HCT116 (cell line): ENCODE measurements around the gene GPR15. TPM values are rescaled to one million over a fixed set of nuclear protein-coding genes. Genes with fewer than 3 reads are reported as not detected.

Experiments used
- ATAC-seq: fragments of 200-7000 bp; cut with Tn5 transposase; 2 replicates; pipeline ENCODE4 v1.9.1; 2020; ENCODE audit warnings: mild to moderate bottlenecking, moderate library complexity
- BruUV-seq: library from RNA; stranded (reverse); fragments of 400-500 nt; replicated peaks from 2 replicates; lab custom pipeline; 2021; lab: Mats Ljungman, UMichigan
- CTCF ChIA-PET: fragments of 300-600 bp; sonication (Branson Sonifier 250); formaldehyde crosslinking; loops from one replicate; lab custom pipeline; 2021; ENCODE audit warnings: antibody characterized with exemption; lab: Charles Lee
- POLR2A ChIA-PET: fragments of 300-600, 350-600 bp; sonication (Branson Sonifier 250); formaldehyde crosslinking; loops from one replicate; lab custom pipeline; 2021; ENCODE audit warnings: antibody characterized with exemption; lab: Charles Lee
- RAD21 ChIA-PET, 2 experiments: fragments of 300-600 bp; sonication (Branson Sonifier 250); formaldehyde crosslinking; loops; one replicate each; lab custom pipeline; 2023; ENCODE audit warnings: low total read pairs in 2 of 2; ENCODE audit not compliant: uncharacterized antibody in 2 of 2, unreplicated experiment in 2 of 2, low non-redundant PET in 1 of 2; lab: Charles Lee
- DNase-seq: peaks from one replicate; pipeline ENCODE4 v3.0.0-alpha.2; 2010; ENCODE audit warnings: low read depth, low spot score
- H2AFZ ChIP-seq: fragments of 200-600 bp; shearing (Covaris generic), sonication (generic); 2 replicates; pipeline ENCODE4 v1.6.1; 2017; ENCODE audit warnings: low read depth, mixed run types, mixed read lengths, antibody characterized with exemption, low read length; ENCODE audit not compliant: poor library complexity, severe bottlenecking
- H3K27ac ChIP-seq: 2 replicates; pipeline ENCODE4 v1.5.1; 2012; ENCODE audit warnings: low read depth, low read length
- H3K27me3 ChIP-seq: fragments of 200-600 bp; sonication (generic); 2 replicates; pipeline ENCODE4 v1.6.1; 2016; ENCODE audit warnings: mixed run types, low read length, mixed read lengths; ENCODE audit not compliant: insufficient read depth
- H3K36me3 ChIP-seq, 2 experiments: fragments of 200-500 bp in 1 of 2; fragments of 200-600 bp in 1 of 2; sonication (Bioruptor generic) in 1 of 2; sonication (generic) in 1 of 2; 2 replicates each; pipeline versions ENCODE4 v1.5.1 to v1.6.1; 2014 to 2016; ENCODE audit warnings: low read length in 2 of 2, inconsistent platforms in 1 of 2, mixed read lengths in 1 of 2, mixed run types in 1 of 2; ENCODE audit not compliant: insufficient read depth in 2 of 2, control insufficient read depth in 1 of 2
- H3K4me1 ChIP-seq, 2 experiments: fragments of 200-600 bp in 1 of 2; sonication (generic) in 1 of 2; 2 replicates each; pipeline versions ENCODE4 v1.5.1 to v1.6.1; 2012 to 2017; ENCODE audit warnings: low read length in 2 of 2, inconsistent platforms in 1 of 2, mild to moderate bottlenecking in 1 of 2, mixed read lengths in 1 of 2, mixed run types in 1 of 2, moderate library complexity in 1 of 2; ENCODE audit not compliant: insufficient read depth in 2 of 2, control insufficient read depth in 1 of 2
- H3K4me2 ChIP-seq: fragments of 200-600 bp; sonication (generic); 2 replicates; pipeline ENCODE4 v1.6.1; 2017; ENCODE audit warnings: mixed run types, low read length, mixed read lengths
- H3K4me3 ChIP-seq, 2 experiments: fragments of 200-600 bp in 1 of 2; sonication (generic) in 1 of 2; replicated peaks in 1 of 2; 2 replicates each; pipeline ENCODE4 v1.5.1; 2011 to 2016; ENCODE audit warnings: low read length in 2 of 2, control low read depth in 1 of 2, low read depth in 1 of 2, mild to moderate bottlenecking in 1 of 2, mixed read lengths in 1 of 2, mixed run types in 1 of 2
- H3K79me2 ChIP-seq: fragments of 200-600 bp; sonication (generic); 2 replicates; pipeline ENCODE4 v1.6.1; 2017; ENCODE audit warnings: mild to moderate bottlenecking, mixed run types, low read length, moderate library complexity, mixed read lengths; ENCODE audit not compliant: insufficient read depth
- H3K9ac ChIP-seq: fragments of 200-600 bp; sonication (generic); 2 replicates; pipeline ENCODE4 v1.6.1; 2016; ENCODE audit warnings: low read length, mixed read lengths
- H3K9me2 ChIP-seq: fragments of 200-600 bp; sonication (generic), shearing (Covaris generic); 2 replicates; pipeline ENCODE4 v1.6.1; 2017; ENCODE audit warnings: mixed run types, mild to moderate bottlenecking, moderate library complexity; ENCODE audit not compliant: insufficient read depth
- H3K9me3 ChIP-seq, 2 experiments: fragments of 200-500 bp in 1 of 2; fragments of 200-600 bp in 1 of 2; sonication (Bioruptor generic) in 1 of 2; sonication (generic) in 1 of 2; 2 replicates each; pipeline ENCODE4 v1.6.1; 2014 to 2017; ENCODE audit warnings: low read length in 2 of 2, mixed read lengths in 2 of 2, inconsistent platforms in 1 of 2, low read depth in 1 of 2, mild to moderate bottlenecking in 1 of 2, mixed run types in 1 of 2, moderate library complexity in 1 of 2; ENCODE audit not compliant: control insufficient read depth in 1 of 2, insufficient read depth in 1 of 2
- H4K20me1 ChIP-seq: fragments of 200-600 bp; sonication (generic), shearing (Covaris generic); 2 replicates; pipeline ENCODE4 v1.6.1; 2017; ENCODE audit warnings: mixed run types, mild to moderate bottlenecking, moderate library complexity; ENCODE audit not compliant: insufficient read depth
- ATF3 ChIP-seq: IDR thresholded peaks from 2 replicates; pipeline ENCODE4 v1.6.1; 2012
- CBX3 ChIP-seq: IDR thresholded peaks from 2 replicates; pipeline ENCODE4 v1.6.1; 2012; ENCODE audit warnings: low read depth
- CEBPB ChIP-seq: IDR thresholded peaks from 2 replicates; pipeline ENCODE4 v1.6.1; 2012; ENCODE audit warnings: low read depth
- EGR1 ChIP-seq: IDR thresholded peaks from 2 replicates; pipeline ENCODE4 v1.6.1; 2012; ENCODE audit warnings: low read depth
- ELF1 ChIP-seq: IDR thresholded peaks from 2 replicates; pipeline ENCODE4 v1.6.1; 2012; ENCODE audit warnings: low read depth, borderline replicate concordance
- EZH2 ChIP-seq: fragments of 200-600 bp; sonication (generic); IDR thresholded peaks from 2 replicates; pipeline ENCODE4 v1.6.1; 2017; ENCODE audit warnings: antibody characterized with exemption, mixed run types
- EZH2phosphoT487 ChIP-seq: fragments of 200-600 bp; IDR thresholded peaks from 2 replicates; pipeline ENCODE4 v1.6.1; 2018; ENCODE audit warnings: antibody characterized with exemption, borderline replicate concordance
- FOSL1 ChIP-seq: IDR thresholded peaks from 2 replicates; pipeline ENCODE4 v1.6.1; 2012; ENCODE audit warnings: low read depth
- JUND ChIP-seq: IDR thresholded peaks from 2 replicates; pipeline ENCODE4 v1.6.1; 2012
- MAX ChIP-seq: IDR thresholded peaks from 2 replicates; pipeline ENCODE4 v1.6.1; 2012
- RAD21 ChIP-seq: IDR thresholded peaks from 2 replicates; pipeline ENCODE4 v1.6.1; 2012; ENCODE audit warnings: low read depth, mild to moderate bottlenecking
- REST ChIP-seq: IDR thresholded peaks from 2 replicates; pipeline ENCODE4 v1.6.1; 2012; ENCODE audit warnings: low read depth
- SIN3A ChIP-seq: IDR thresholded peaks from 2 replicates; pipeline ENCODE4 v1.6.1; 2012; ENCODE audit warnings: low read depth
- SP1 ChIP-seq: IDR thresholded peaks from 2 replicates; pipeline ENCODE4 v1.6.1; 2012; ENCODE audit warnings: low read depth
- SRF ChIP-seq: IDR thresholded peaks from 2 replicates; pipeline ENCODE4 v1.6.1; 2012; ENCODE audit warnings: low read depth
- TCF7L2 ChIP-seq: IDR thresholded peaks from 2 replicates; pipeline ENCODE4 v1.7.0; 2011; ENCODE audit warnings: borderline replicate concordance, inconsistent platforms; ENCODE audit not compliant: insufficient read depth, insufficient read length; ENCODE audit errors: extremely low read depth
- YY1 ChIP-seq: IDR thresholded peaks from 2 replicates; pipeline ENCODE4 v1.6.1; 2011; ENCODE audit warnings: low read length, low read depth, moderate library complexity, mild to moderate bottlenecking; ENCODE audit not compliant: insufficient replicate concordance; ENCODE audit errors: extremely low read depth
- ZFX ChIP-seq: fragments of 450-650 bp; IDR thresholded peaks from 2 replicates; pipeline ENCODE4 v1.6.1; 2017
- ZNF274 ChIP-seq: fragments of 200-500 bp; sonication (Bioruptor generic); IDR thresholded peaks from 2 replicates; pipeline ENCODE4 v1.6.1; 2014; ENCODE audit warnings: mild to moderate bottlenecking, low read depth, low read length, inconsistent platforms
- intact Hi-C: fragments of 100-400 bp; cut with micrococcal nuclease; formaldehyde crosslinking; loops from 2 replicates; pipeline ENCODE4 v1.10.0; 2022
- total RNA-seq: library from RNA; stranded (reverse); gene quantifications from one replicate; pipeline ENCODE4 v1.2.1, GENCODE V29; 2021; ENCODE audit not compliant: unreplicated experiment
- TF ChIP-seq, protein P1 (sequence below): IDR thresholded peaks from 2 replicates; pipeline ENCODE4 v1.6.1; 2011; ENCODE audit warnings: mild to moderate bottlenecking, low read length, moderate library complexity; ENCODE audit not compliant: insufficient replicate concordance; ENCODE audit errors: extremely low read depth
- TF ChIP-seq, protein P2 (sequence below), 3 experiments: fragments of 200-600 bp in 1 of 3; sonication (generic) in 1 of 3; IDR thresholded peaks in 2 of 3; conservative IDR thresholded peaks in 1 of 3; 2 replicates each; pipeline ENCODE4 v1.5.1; 2012 to 2017; ENCODE audit warnings: low read depth in 2 of 3, low read length in 2 of 3, antibody characterized with exemption in 1 of 3, borderline replicate concordance in 1 of 3, control low read depth in 1 of 3, mild to moderate bottlenecking in 1 of 3, mixed read lengths in 1 of 3, mixed run types in 1 of 3, moderate library complexity in 1 of 3; ENCODE audit not compliant: insufficient read depth in 1 of 3

Gene GPR15
- total RNA-seq, 1 experiment from 2014 or later, result 1.1 TPM

- Histone ChIP-seq H3K27me3 (no peaks in the 10 kb centered on the region), H3K9me3 (no peaks in the 10 kb centered on the region), H3K4me3 (no peak overlapping the region), H3K9me2 (no peaks in the 10 kb centered on the region), H3K79me2 (peaks cover 26% of the 10 kb centered on the region), H3K9ac (peak overlapping the region; percentile 23), H2AFZ (no peak overlapping the region), H3K27ac (peak overlapping the region; percentile 86), H3K36me3 (peaks cover 19 to 22% of the 10 kb centered on the region in 2 experiments), H3K4me2 (peak overlapping the region; percentile 45), H3K4me1 (peaks cover 79 to 89% of the 10 kb centered on the region in 2 experiments), H4K20me1 (no peaks in the 10 kb centered on the region)
- ATAC-seq (peak; percentile 67), DNase-seq (peak; percentile 75)
- intact Hi-C loops, result no loop called here
- ChIA-PET POLR2A (interaction anchor here (1.0 to 3.3 kb wide), 4 partner anchors 9 to 51 kb away, joined by 3 to 14 read pairs (median 4); partner anchors contain the start of gene CLDND1), CTCF (interaction anchor here (1.3 kb wide), 1 partner anchor 84 kb away, joined by 4 read pairs; no protein-coding TSS in a partner anchor), RAD21 (no interaction called here)
- BruUV-seq, result no TSS peak
- peak; percentile 90 for TF ChIP-seq CBX3
- no peak for TF ChIP-seq EZH2phosphoT487
- peak; percentile 30 for TF ChIP-seq YY1
- TF ChIP-seq TCF7L2, result no peak
- no peak; the same call in none of the 2 replicates for TF ChIP-seq FOSL1
- peak; percentile 41; the same call in 1 of the 2 replicates for TF ChIP-seq EGR1
- TF ChIP-seq, protein P1, sequence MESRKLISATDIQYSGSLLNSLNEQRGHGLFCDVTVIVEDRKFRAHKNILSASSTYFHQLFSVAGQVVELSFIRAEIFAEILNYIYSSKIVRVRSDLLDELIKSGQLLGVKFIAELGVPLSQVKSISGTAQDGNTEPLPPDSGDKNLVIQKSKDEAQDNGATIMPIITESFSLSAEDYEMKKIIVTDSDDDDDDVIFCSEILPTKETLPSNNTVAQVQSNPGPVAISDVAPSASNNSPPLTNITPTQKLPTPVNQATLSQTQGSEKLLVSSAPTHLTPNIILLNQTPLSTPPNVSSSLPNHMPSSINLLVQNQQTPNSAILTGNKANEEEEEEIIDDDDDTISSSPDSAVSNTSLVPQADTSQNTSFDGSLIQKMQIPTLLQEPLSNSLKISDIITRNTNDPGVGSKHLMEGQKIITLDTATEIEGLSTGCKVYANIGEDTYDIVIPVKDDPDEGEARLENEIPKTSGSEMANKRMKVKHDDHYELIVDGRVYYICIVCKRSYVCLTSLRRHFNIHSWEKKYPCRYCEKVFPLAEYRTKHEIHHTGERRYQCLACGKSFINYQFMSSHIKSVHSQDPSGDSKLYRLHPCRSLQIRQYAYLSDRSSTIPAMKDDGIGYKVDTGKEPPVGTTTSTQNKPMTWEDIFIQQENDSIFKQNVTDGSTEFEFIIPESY, result peak; percentile 11
- no peak for TF ChIP-seq ZNF274
- TF ChIP-seq ELF1, result no peak
- no peak for TF ChIP-seq ZFX
- TF ChIP-seq SP1, result peak; percentile 88
- 0 out of 2 replicates have a peak, but pooled peaks have one; percentile 32 for TF ChIP-seq RAD21
- peak; percentile 71 for TF ChIP-seq MAX
- TF ChIP-seq ATF3, result no peak
- TF ChIP-seq, protein P2, sequence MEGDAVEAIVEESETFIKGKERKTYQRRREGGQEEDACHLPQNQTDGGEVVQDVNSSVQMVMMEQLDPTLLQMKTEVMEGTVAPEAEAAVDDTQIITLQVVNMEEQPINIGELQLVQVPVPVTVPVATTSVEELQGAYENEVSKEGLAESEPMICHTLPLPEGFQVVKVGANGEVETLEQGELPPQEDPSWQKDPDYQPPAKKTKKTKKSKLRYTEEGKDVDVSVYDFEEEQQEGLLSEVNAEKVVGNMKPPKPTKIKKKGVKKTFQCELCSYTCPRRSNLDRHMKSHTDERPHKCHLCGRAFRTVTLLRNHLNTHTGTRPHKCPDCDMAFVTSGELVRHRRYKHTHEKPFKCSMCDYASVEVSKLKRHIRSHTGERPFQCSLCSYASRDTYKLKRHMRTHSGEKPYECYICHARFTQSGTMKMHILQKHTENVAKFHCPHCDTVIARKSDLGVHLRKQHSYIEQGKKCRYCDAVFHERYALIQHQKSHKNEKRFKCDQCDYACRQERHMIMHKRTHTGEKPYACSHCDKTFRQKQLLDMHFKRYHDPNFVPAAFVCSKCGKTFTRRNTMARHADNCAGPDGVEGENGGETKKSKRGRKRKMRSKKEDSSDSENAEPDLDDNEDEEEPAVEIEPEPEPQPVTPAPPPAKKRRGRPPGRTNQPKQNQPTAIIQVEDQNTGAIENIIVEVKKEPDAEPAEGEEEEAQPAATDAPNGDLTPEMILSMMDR (IDR thresholded peaks at IDR 0.05 in 2 of 3, conservative IDR thresholded peaks at IDR 0.05 in 1 of 3; ENCODE audit: borderline replicate concordance in 1 of 3, insufficient read depth in 1 of 3, low read depth in 2 of 3, low read length in 2 of 3), result no peak
- peak; percentile 79 for TF ChIP-seq JUND
- TF ChIP-seq REST, result no peak
- TF ChIP-seq EZH2, result no peak
- peak; percentile 99 for TF ChIP-seq CEBPB
- no peak; the same call in 1 of the 2 replicates for TF ChIP-seq SRF
- TF ChIP-seq SIN3A, result peak; percentile 83
These were observed 18.7 kb upstream of the GPR15 start for GRCh38 chr3:98513091-98513511.
